Measurements from ENCODE around the gene PEX3.

PEX3 gene

DNA sequence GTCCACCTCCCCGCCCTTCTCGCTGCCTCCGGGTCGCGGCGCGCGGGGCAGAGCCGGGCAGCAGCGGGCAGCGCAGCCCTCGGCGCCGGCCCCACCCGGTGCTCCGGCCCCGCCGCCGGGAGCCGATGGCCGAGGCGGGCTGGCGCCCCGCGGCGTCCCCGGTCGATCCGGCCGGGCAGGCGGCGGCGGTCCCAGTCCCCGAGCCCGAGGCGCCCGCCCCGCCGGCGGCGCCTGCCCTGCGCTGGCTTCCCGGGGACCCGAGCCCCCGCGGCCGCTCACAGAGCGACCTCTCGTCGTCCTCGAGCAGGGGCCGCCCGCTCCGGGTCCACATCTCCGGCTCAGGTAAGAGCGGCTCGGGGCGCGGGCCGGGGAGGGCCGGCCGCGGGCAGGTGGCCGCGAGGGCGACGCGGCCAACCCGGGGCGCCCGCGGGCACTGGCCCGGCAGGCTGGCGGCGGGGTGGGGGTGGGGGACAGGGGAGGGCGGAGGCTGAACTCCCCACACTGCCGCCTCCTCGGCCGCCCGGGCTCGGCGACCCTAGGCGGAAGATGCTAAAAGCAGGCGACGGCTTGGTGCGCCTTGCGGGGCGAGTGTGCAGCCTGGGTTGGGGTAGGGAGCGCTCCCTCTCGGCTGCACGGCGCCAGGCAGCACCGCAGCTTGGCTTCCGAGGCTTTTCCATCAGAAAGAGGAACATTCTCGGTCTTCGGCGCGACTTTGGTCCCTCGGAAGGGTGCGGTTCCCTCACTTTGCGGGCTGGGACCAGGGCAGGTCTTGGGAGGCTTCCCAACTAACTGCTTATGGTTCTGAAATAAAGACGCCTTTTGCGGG, 86.5 kb downstream of the PEX3 start:
- Mint-ChIP-seq H3K27ac (peak overlapping the region; percentile 30), H3K4me1 (peaks cover 47% of the 10 kb centered on the region), H3K36me3 (no peaks in the 10 kb centered on the region), H3K9me3 (no peaks in the 10 kb centered on the region), H3K27me3 (no peaks in the 10 kb centered on the region), H3K4me3 (peak overlapping the region; percentile 81)

DNA sequence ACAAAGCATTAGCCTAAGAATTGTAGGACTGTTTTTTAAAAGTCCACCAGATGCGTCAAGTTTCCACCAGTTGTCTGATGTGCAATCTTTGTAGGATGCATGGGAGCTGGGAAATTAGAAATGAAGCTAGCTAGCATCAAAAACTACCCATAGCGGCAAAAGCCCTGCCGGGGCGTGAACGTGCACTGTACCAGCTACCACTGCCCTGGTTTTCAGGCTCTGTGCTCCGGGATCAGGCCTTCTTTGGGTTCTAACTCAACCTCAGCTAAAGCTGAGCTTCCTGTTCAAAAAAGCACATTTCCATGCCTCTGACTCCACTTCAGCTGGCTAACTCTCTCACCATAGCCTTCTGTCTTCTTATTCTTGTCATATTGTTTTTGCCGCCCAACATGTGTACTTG, 87.8 kb downstream of the PEX3 start:
- H3K27ac Mint-ChIP-seq: peak overlapping the region; percentile 14
- H3K36me3 Mint-ChIP-seq: no peaks in the 10 kb centered on the region
- H3K4me3 Mint-ChIP-seq: peak overlapping the region; percentile 81
- H3K4me1 Mint-ChIP-seq: peaks cover 60% of the 10 kb centered on the region
- no peaks in the 10 kb centered on the region for H3K9me3 Mint-ChIP-seq
- H3K27me3 Mint-ChIP-seq: no peaks in the 10 kb centered on the region

DNA sequence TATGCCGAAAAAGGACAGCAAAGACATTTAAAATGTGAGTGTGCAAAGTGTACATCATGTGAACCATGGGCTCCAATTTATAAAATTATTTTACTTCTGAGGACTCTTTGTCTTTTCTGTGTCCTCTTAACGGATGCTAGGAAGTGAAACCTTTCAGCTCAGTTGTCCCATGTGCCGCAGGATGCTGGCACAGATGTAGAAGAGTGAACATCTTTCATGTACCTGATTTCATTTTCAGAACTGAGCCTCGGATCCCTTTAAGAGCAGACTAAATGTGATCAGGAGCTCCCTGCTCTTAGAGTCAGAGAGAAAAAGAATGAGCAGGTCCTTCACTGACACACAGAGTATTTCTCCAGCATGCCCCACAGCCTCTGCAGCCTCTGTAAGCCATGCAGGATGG, 88.5 kb downstream of the PEX3 start:
- Mint-ChIP-seq H3K27me3 (no peaks in the 10 kb centered on the region), H3K4me3 (peak overlapping the region; percentile 81), H3K27ac (no peak overlapping the region), H3K36me3 (no peaks in the 10 kb centered on the region), H3K4me1 (peaks cover 64% of the 10 kb centered on the region), H3K9me3 (no peaks in the 10 kb centered on the region)

DNA sequence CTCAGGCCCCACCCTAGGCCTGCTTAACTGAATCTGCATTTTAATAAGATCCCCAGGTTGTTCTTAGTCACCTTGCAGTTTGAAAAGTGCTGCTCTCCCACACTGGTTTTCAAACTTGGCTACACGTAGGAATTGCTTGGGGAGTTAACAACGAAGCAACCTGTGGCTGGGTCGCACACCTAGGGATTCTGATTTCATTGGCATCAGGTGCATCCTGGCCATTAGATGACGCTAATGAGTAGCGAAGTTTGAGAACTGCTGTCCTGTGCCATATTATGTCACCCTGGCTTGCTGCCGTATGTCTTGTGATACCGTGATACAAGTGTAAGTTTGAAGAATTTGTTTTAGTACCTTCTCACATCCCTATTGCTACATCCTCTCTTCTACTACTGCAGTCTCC, 89.1 kb downstream of the PEX3 start:
- Mint-ChIP-seq H3K27me3 (no peaks in the 10 kb centered on the region), H3K27ac (no peak overlapping the region), H3K4me3 (no peak overlapping the region), H3K36me3 (no peaks in the 10 kb centered on the region), H3K9me3 (no peaks in the 10 kb centered on the region), H3K4me1 (peaks cover 70% of the 10 kb centered on the region)

DNA sequence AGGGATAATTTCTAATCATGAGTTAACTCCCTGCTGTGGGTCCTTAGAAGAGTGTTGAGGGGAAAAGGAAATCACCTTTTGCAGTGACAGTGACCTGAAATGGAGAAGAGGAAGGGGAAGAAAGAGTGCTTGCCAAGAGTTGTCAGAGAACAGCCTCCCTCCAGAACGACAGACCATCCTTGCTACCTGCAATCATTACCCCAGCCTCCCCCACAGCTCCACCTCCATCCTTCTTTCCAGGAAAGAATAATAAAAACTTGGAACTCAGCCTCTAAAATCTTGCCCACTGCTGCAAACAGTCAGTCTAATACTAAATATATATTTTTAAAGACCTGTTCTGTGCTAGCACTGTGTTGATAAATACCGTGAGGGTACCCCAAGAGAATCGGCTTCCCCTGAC, 89.6 kb downstream of the PEX3 start:
- peaks cover 73% of the 10 kb centered on the region for H3K4me1 Mint-ChIP-seq
- H3K36me3 Mint-ChIP-seq: no peaks in the 10 kb centered on the region
- H3K27ac Mint-ChIP-seq: no peak overlapping the region
- H3K9me3 Mint-ChIP-seq: no peaks in the 10 kb centered on the region
- H3K27me3 Mint-ChIP-seq: no peaks in the 10 kb centered on the region
- no peak overlapping the region for H3K4me3 Mint-ChIP-seq
